HG03280 (cell line): ENCODE measurements around the gene RNF41.

ENCODE experiments used
- ATAC-seq: cut with Tn5 transposase; IDR thresholded peaks from one replicate; pipeline ENCODE4 v1.9.1; 2021; ENCODE audit warnings: mild to moderate bottlenecking, moderate library complexity; ENCODE audit not compliant: unreplicated experiment

The RNF41 gene

DNA sequence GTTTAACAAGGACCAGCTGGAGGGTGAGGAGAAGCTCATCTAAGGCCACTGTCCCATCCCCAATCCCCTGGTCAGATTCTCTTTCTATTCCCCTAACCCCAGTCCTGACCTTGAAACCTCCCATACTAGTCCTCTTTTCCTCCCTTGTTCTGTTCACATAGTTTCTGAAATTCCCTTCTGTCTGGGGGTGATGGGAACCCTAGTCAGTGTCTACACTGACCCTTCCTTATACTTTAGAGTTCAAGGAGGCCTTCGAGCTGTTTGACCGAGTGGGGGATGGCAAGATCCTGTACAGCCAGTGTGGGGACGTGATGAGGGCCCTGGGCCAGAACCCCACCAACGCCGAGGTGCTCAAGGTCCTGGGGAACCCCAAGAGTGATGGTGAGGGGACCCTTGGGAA lies 66.9 kb downstream of the RNF41 start:
- ATAC-seq: no peak

DNA sequence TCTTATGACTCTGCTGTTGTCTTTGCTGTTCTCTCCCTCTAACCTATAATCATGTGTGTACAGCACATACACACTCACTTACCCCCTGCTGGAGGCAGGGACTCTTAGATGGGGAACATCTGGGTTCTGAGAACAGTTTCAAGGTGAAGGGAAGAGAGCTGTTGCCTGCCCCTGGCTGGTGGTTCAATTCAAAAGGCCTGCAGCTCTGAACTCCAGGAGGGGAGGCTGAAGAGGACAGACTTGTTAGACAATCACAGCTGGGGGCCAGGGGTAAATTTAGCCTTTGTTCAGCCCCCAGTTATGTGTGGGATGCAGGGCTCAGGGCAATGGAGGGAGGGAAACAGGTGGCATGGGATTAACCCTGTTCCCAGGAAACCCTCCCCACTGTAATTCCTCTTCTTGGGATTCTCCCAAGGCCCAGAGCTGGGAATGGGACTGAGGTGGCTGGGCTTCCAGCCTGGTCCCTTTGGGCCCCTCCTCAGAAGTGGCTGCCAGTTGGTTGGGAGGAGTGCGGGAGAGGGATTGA lies 67.4 kb downstream of the RNF41 start:
- no peak for ATAC-seq

DNA sequence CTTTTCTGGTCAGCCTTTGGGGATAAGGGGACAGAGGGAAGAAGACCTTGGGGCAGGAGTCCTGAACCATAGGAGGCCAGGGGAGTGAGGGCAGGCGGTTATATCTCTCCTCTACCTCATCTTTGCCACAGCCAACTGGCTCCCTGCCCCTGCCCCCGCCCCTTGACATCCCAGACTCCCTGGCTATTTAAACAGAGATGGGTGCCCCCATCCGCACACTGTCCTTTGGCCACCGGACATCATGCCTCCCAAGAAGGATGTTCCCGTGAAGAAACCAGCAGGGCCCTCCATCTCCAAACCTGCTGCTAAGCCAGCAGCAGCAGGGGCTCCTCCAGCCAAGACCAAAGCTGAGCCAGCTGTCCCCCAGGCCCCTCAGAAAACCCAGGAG lies 68.0 kb downstream of the RNF41 start:
- no peak for ATAC-seq

GRCh38 chr12:56152756-56153677 lies 68.7 kb downstream of the RNF41 start:
- ATAC-seq: no peak
